HG03354 (cell line): ENCODE measurements around the gene PEBP1.
"Not testable (repeated sequence)": the region's sequence is repeated elsewhere in the genome, so short reads cannot be mapped to it uniquely, and the experiment has no call there.

Experiments
- ATAC-seq: cut with Tn5 transposase; IDR thresholded peaks from one replicate; pipeline ENCODE4 v1.9.1; 2021; ENCODE audit warnings: mild to moderate bottlenecking; ENCODE audit not compliant: unreplicated experiment, poor library complexity, severe bottlenecking

PEBP1 gene

GRCh38 chr12:118127867-118128266 lies 8.1 kb upstream of the PEBP1 start:
- ATAC-seq, result no peak

- ATAC-seq, result not testable (repeated sequence)
Observed at GRCh38 chr12:118129436-118129835, 6.5 kb upstream of the PEBP1 start.

- ATAC-seq, result peak; percentile 51
Observed at GRCh38 chr12:118136559-118137003, 657 bp downstream of the PEBP1 start.

GRCh38 chr12:118137148-118137678 lies 1.3 kb downstream of the PEBP1 start:
- ATAC-seq, result no peak

- no peak for ATAC-seq
Observed at GRCh38 chr12:118140825-118141224, 4.9 kb downstream of the PEBP1 start.

GRCh38 chr12:118144499-118144898 lies 8.6 kb downstream of the PEBP1 start:
- no peak for ATAC-seq

GRCh38 chr12:118145113-118145797 lies 9.3 kb downstream of the PEBP1 start:
- peak; percentile 52 for ATAC-seq

- ATAC-seq, result peak; percentile 4
Observed at GRCh38 chr12:118145798-118146156, 9.9 kb downstream of the PEBP1 start.

GRCh38 chr12:118148287-118148686 lies 12.4 kb downstream of the PEBP1 start:
- ATAC-seq, result no peak

- no peak for ATAC-seq
Observed at GRCh38 chr12:118150625-118151024, 14.7 kb downstream of the PEBP1 start.

GRCh38 chr12:118151755-118152154 lies 15.8 kb downstream of the PEBP1 start:
- no peak for ATAC-seq

- ATAC-seq, result no peak
Observed at GRCh38 chr12:118160536-118160935, 24.6 kb downstream of the PEBP1 start.

- ATAC-seq, result no peak
Observed at GRCh38 chr12:118164798-118165486, 29.0 kb downstream of the PEBP1 start.

- ATAC-seq, result peak; percentile 98
Observed at GRCh38 chr12:118166946-118167345, 31.0 kb downstream of the PEBP1 start.

- peak; percentile 93 for ATAC-seq
Observed at GRCh38 chr12:118175823-118176447, 40.0 kb downstream of the PEBP1 start.

- ATAC-seq, result peak; percentile 60
Observed at GRCh38 chr12:118183155-118183554, 47.2 kb downstream of the PEBP1 start.

- ATAC-seq, result no peak
Observed at GRCh38 chr12:118183711-118184110, 47.8 kb downstream of the PEBP1 start.

- ATAC-seq, result no peak
Observed at GRCh38 chr12:118185602-118186397, 49.9 kb downstream of the PEBP1 start.

- ATAC-seq, result no peak
Observed at GRCh38 chr12:118187751-118188435, 52.0 kb downstream of the PEBP1 start.
